ENCODE results near the gene RIT2.

Gene RIT2

DNA sequence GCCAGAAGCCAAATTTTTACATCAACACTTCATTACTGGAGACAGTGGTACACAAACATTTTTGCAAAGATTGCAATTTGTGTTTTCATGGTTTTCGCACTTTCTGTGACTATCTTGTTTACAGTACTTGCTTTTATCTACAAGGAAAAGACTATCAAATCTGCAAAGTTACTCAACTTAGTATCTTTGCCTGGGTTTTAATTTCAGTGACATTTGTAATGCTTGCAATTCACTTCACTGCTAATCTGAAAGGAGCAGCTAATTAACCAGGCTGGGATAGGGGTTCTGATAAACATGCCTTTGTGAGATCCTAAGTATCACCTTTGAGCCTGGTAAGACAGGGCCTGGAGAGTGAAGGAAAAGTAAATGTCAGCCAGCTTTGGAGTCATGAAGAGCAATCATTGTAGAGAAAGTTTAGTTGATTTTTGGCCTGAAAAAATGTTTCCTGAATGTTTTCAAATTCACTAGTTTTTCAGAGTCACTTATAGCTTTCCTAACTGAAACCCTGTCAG is 194.2 kb downstream of the RIT2 start:
- TF ChIP-seq, protein P1, sequence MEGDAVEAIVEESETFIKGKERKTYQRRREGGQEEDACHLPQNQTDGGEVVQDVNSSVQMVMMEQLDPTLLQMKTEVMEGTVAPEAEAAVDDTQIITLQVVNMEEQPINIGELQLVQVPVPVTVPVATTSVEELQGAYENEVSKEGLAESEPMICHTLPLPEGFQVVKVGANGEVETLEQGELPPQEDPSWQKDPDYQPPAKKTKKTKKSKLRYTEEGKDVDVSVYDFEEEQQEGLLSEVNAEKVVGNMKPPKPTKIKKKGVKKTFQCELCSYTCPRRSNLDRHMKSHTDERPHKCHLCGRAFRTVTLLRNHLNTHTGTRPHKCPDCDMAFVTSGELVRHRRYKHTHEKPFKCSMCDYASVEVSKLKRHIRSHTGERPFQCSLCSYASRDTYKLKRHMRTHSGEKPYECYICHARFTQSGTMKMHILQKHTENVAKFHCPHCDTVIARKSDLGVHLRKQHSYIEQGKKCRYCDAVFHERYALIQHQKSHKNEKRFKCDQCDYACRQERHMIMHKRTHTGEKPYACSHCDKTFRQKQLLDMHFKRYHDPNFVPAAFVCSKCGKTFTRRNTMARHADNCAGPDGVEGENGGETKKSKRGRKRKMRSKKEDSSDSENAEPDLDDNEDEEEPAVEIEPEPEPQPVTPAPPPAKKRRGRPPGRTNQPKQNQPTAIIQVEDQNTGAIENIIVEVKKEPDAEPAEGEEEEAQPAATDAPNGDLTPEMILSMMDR (IDR thresholded peaks at IDR 0.05), result no peak
- H3K4me1 ChIP-seq, result no peaks in the 10 kb centered on the region
- H3K4me2 ChIP-seq (ENCODE audit: low read length), result no peak overlapping the region
- H3K27me3 ChIP-seq (ENCODE audit: control insufficient read depth, insufficient read depth, low read length), result peaks cover 2% of the 10 kb centered on the region
- H3K36me3 ChIP-seq (ENCODE audit: control insufficient read depth, insufficient read depth, low read length), result no peaks in the 10 kb centered on the region
- H3K79me2 ChIP-seq, result no peaks in the 10 kb centered on the region
- H3K9ac ChIP-seq, result no peak overlapping the region
- no peaks in the 10 kb centered on the region for H3K9me3 ChIP-seq (ENCODE audit: control insufficient read depth, low read length)
- no peak overlapping the region for H3K4me3 ChIP-seq (ENCODE audit: low read depth, low read length)
- no peak overlapping the region for H3K27ac ChIP-seq
- H2AFZ ChIP-seq, result no peak overlapping the region

DNA sequence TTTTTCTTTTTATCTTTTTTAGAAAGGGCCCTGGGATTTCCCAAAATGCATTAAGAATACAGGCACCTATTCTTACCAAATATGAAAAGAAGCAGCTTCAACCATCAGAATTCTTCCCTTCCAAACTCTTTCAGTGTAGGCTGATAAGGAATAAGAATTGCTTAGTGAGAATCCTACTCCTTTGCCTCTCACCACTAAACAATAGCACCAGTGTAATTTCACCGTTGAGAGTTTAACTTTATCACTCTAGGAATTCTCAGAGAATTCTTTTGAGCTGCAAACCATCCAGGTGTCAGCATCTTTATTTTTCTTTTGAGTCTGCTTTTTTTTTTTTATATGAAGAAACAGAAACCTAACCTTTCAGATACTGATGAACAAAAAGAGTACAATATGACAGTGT is 194.9 kb downstream of the RIT2 start:
- Histone ChIP-seq H3K4me1 (no peaks in the 10 kb centered on the region), H3K27me3 (ENCODE audit: control insufficient read depth, insufficient read depth, low read length) (peaks cover 2% of the 10 kb centered on the region), H3K9me3 (ENCODE audit: control insufficient read depth, low read length) (no peaks in the 10 kb centered on the region), H3K27ac (no peak overlapping the region), H3K9ac (no peak overlapping the region), H2AFZ (no peak overlapping the region), H3K4me3 (ENCODE audit: low read depth, low read length) (no peak overlapping the region), H3K36me3 (ENCODE audit: control insufficient read depth, insufficient read depth, low read length) (no peaks in the 10 kb centered on the region), H3K4me2 (ENCODE audit: low read length) (no peak overlapping the region), H3K79me2 (no peaks in the 10 kb centered on the region)
- TF ChIP-seq, protein P1 (IDR thresholded peaks at IDR 0.05), result no peak

DNA sequence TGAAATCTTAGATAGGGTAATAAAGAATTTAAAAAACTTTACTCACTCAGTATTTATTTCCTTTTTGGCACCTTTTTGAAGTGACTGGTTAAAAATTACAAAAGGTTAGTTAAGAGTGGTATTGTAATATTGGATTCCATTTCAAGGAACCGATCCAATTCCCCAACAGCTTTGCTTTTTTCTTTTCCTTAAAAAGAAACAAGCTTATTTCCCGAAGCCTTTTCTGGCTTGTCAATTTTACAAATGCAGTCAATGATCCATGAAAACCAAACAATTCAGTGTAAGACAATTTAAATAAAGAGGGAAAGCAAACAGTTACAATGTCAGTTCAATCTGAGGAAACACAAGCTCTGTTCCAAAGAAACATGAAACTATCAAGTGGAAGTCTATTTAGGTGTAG is 200.2 kb downstream of the RIT2 start:
- Histone ChIP-seq H3K4me3 (ENCODE audit: low read depth, low read length) (no peak overlapping the region), H3K9ac (no peak overlapping the region), H2AFZ (no peak overlapping the region), H3K79me2 (no peaks in the 10 kb centered on the region), H3K27me3 (ENCODE audit: control insufficient read depth, insufficient read depth, low read length) (peaks cover 2% of the 10 kb centered on the region), H3K27ac (no peak overlapping the region), H3K4me2 (ENCODE audit: low read length) (no peak overlapping the region), H3K36me3 (ENCODE audit: control insufficient read depth, insufficient read depth, low read length) (no peaks in the 10 kb centered on the region), H3K4me1 (no peaks in the 10 kb centered on the region), H3K9me3 (ENCODE audit: control insufficient read depth, low read length) (no peaks in the 10 kb centered on the region)
- TF ChIP-seq, protein P1 (IDR thresholded peaks at IDR 0.05), result no peak

DNA sequence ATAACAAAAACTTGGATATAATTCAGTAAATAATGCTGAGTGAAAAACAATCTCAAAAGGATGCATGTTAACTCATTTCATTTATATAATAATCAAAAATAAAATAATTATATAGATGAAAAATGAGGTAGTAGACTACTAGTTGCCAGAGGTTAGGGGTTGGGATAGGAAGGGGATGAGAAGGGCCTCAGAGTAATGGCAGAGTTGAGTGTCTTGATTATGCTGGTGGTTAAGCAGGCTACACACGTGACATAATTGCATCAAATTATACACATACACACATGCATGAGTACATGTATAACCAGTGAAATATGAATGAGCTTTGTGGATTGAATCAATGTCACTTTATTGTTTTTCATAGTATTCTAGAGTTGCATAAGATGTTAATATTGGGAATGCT is 201.0 kb downstream of the RIT2 start:
- H3K9ac ChIP-seq, result no peak overlapping the region
- no peak overlapping the region for H2AFZ ChIP-seq
- no peaks in the 10 kb centered on the region for H3K36me3 ChIP-seq (ENCODE audit: control insufficient read depth, insufficient read depth, low read length)
- H3K4me2 ChIP-seq (ENCODE audit: low read length), result no peak overlapping the region
- TF ChIP-seq, protein P1 (IDR thresholded peaks at IDR 0.05), result no peak
- H3K27me3 ChIP-seq (ENCODE audit: control insufficient read depth, insufficient read depth, low read length), result peaks cover 2% of the 10 kb centered on the region
- no peak overlapping the region for H3K4me3 ChIP-seq (ENCODE audit: low read depth, low read length)
- H3K27ac ChIP-seq, result no peak overlapping the region
- no peaks in the 10 kb centered on the region for H3K4me1 ChIP-seq
- no peaks in the 10 kb centered on the region for H3K79me2 ChIP-seq
- H3K9me3 ChIP-seq (ENCODE audit: control insufficient read depth, low read length), result no peaks in the 10 kb centered on the region

DNA sequence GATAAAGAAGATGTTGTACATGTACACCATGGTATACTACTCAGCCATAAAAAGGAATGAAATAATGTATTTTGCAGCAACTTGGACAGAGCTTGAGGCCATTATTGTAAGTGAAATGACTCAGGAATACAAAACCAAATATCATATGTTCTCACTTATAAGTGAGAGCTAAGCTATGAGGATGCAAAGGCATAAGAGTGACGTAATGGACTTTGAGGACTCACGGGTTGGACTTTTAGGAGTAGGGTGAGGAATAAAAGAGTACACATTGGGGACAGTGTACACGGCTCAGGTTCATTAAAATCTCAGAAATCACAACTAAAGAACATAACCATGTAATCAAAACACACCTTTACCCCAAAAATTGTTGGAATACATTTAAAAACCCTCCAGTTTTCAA is 206.4 kb downstream of the RIT2 start:
- H3K27ac ChIP-seq, result no peak overlapping the region

More for the DNA sequence above, 206.4 kb downstream of the RIT2 start:
- H3K27me3 ChIP-seq (ENCODE audit: control insufficient read depth, insufficient read depth, low read length), result no peaks in the 10 kb centered on the region
- H3K9me3 ChIP-seq (ENCODE audit: control insufficient read depth, low read length), result no peaks in the 10 kb centered on the region
- no peaks in the 10 kb centered on the region for H3K79me2 ChIP-seq
- no peak overlapping the region for H3K9ac ChIP-seq
- TF ChIP-seq, protein P1 (IDR thresholded peaks at IDR 0.05), result no peak
- H3K4me1 ChIP-seq, result no peaks in the 10 kb centered on the region
- H3K4me3 ChIP-seq (ENCODE audit: low read depth, low read length), result no peak overlapping the region
- no peak overlapping the region for H3K4me2 ChIP-seq (ENCODE audit: low read length)
- H2AFZ ChIP-seq, result no peak overlapping the region
- H3K36me3 ChIP-seq (ENCODE audit: control insufficient read depth, insufficient read depth, low read length), result no peaks in the 10 kb centered on the region
